AG09309 (cell line): ENCODE data around the gene FOXM1.
A peak's percentile ranks its signal among the peaks of the same experiment; 100 is the strongest.

Experiments used
- DNase-seq: peaks from one replicate; pipeline ENCODE4 v3.0.0-alpha.2; 2010; ENCODE audit warnings: low read depth
- H3K4me3 ChIP-seq: 2 replicates; pipeline ENCODE4 v1.5.1; 2011; ENCODE audit warnings: mild to moderate bottlenecking, low read depth, low read length, moderate library complexity; ENCODE audit not compliant: control insufficient read depth
- TF ChIP-seq, protein P1 (sequence below): IDR thresholded peaks from 2 replicates; pipeline ENCODE4 v1.5.1; 2011; ENCODE audit warnings: mild to moderate bottlenecking, low read depth, low read length, inconsistent platforms; ENCODE audit not compliant: insufficient read depth, control insufficient read depth; ENCODE audit errors: missing control alignments

FOXM1 gene

DNA sequence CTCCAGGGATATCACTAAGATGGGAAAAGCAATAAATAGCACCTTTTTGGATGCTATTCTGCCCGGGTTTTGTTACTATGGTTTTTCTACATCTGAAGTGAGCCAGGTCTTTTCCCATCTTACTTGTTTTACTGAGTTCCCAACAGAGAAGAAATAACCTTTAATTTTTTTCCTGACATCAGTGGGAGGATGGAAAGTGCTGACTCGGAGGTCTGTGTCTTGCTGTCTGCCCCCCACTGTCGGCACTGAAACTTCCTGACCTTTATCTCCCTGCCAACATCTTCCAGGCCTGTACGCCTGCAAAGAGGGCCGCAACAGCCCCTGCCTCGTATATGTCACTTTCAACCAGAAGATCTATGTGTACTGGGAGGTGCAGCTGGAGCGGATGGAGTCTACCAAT is 53.5 kb downstream of the FOXM1 start:
- TF ChIP-seq, protein P1, sequence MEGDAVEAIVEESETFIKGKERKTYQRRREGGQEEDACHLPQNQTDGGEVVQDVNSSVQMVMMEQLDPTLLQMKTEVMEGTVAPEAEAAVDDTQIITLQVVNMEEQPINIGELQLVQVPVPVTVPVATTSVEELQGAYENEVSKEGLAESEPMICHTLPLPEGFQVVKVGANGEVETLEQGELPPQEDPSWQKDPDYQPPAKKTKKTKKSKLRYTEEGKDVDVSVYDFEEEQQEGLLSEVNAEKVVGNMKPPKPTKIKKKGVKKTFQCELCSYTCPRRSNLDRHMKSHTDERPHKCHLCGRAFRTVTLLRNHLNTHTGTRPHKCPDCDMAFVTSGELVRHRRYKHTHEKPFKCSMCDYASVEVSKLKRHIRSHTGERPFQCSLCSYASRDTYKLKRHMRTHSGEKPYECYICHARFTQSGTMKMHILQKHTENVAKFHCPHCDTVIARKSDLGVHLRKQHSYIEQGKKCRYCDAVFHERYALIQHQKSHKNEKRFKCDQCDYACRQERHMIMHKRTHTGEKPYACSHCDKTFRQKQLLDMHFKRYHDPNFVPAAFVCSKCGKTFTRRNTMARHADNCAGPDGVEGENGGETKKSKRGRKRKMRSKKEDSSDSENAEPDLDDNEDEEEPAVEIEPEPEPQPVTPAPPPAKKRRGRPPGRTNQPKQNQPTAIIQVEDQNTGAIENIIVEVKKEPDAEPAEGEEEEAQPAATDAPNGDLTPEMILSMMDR: no peak
- DNase-seq: no peak
- H3K4me3 ChIP-seq: no peak overlapping the region

DNA sequence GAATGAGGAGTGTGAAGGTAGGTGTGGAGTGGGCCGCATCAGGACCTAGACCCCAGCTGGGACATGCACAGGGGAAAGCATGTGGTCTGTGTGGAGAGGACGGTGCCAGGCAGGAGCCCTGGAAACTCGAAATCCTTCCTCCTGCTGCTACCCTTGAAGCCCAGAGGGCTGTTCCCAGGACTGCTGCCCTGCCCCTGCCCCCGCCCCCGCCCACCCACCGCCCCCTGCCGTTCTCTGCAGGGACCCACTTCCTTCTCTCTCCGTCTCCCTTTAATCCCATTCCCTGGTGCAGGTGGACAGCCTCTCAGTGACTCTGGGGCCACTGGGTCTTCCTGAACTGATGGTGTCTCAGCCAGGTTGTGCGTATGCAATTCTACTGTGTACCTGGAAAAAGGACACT is 56.5 kb downstream of the FOXM1 start:
- no peak for DNase-seq
- no peak overlapping the region for H3K4me3 ChIP-seq
- TF ChIP-seq, protein P1: no peak

DNA sequence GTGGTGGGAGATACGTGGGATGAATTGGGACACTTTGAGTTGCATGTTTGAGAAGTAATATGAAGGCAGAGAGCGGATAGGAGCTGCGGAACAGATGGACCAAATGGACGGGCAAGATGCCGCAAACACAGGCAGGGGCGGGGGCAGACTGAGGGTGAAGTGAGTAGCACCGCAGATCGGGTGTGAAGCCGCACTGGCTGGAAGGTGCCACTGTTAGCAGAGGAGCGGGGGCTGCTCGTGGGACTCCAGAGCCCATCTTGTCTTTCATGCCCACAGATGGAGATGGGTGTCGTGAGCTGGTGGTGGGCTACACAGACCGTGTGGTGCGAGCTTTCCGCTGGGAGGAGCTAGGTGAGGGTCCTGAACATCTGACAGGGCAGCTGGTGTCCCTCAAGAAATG is 57.2 kb downstream of the FOXM1 start:
- H3K4me3 ChIP-seq: no peak overlapping the region
- TF ChIP-seq, protein P1: no peak
- no peak for DNase-seq

DNA sequence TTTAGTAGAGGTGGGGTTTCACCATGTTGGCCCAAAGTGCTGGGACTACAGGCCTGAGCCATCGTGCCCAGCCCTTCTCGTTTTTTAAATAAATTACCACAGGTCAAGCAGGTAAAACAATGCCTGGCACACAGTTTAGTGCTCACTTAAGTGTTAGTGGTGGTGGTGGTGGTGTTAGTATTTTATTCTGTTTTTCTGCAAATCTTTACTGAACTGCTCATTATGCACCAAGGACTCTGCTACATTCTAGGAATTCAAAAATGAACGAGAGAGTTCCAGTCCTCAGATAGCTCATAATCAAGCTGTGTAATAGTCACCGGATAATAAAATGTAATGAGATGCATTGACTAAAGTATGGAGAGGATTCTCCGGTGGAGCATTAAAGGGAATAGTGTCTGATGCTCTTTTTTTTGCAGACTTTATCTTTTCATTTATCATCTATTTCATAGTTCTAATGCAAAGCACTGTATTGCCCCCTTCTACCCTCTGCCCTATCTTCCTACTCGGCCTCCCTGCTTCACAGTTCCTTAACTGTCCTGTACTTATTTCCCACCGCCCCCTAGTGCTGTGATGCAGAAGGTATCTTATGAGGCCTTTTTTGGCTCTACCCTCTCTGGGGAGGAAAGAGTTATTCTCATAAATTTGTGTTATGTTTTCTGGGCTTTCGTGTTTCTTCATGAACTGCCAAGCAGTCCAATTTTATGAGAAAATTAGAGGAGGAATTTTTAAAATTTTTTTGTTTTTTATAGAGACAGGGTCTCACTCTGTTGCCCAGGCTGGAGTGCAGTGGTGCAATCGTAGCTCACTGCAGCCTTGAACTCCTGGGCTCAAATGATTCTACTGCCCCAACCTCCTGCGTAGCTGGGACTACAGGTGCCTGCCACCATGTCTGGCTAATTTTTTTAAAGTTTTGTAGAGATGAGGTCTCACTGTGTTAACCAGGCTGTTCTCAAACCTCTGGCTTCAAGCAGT is 63.5 kb downstream of the FOXM1 start:
- DNase-seq: peak; percentile 43
- TF ChIP-seq, protein P1: peak; percentile 79

DNA sequence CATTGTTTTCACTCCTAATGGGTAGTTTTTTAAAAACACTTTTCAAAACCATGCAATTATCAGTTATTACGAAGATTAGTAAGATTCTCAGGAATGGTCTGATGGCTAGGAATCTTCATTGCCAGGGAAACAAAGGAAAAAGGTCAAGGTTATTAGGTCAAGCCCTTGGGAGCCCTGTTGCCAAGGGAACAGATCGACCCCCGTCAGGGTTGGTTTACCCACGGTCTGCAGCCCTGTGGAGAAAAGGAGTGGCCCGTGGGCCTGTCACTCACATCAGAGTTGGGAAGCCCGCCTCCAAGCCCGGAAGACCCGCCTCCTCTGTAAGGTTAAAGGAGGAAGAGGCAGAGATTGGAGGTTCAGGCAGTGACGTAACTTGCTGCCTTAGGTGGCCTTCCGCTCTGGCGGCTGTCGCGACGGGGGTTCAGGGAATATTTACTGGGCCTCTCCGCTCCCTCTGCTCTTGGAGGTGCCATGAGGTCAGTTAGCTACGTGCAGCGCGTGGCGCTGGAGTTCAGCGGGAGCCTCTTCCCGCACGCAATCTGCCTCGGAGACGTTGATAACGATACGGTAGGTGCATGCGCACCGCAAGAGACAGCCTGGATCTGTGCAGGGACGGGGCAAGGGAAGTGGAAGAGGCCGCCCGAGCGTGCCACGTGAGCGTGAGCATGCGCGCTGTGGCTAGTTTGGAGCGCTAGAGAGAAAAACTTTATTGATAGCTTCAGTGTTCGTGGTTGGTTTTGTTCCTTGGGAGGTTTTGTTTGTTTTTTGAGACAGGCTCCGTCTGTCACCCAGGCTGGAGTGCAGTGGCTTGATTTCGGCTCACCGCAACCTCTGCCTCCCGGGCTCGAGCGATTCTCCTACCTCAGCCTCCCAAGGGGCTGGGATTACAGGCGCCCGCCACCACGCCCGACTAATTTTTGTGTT is 64.4 kb downstream of the FOXM1 start, which contains the start of gene ITFG2:
TSS of gene ITFG2 (plus strand) at position 379 of the 924 bp plus-strand sequence. CDS start at position 472, 93 bp downstream.
- TF ChIP-seq, protein P1: no peak
- peak; percentile 92 for DNase-seq
- peak within 1 kb of the TSS; percentile 84 for H3K4me3 ChIP-seq

More for the DNA sequence above, 63.5 kb downstream of the FOXM1 start:
- peak overlapping the region; percentile 84 for H3K4me3 ChIP-seq

DNA sequence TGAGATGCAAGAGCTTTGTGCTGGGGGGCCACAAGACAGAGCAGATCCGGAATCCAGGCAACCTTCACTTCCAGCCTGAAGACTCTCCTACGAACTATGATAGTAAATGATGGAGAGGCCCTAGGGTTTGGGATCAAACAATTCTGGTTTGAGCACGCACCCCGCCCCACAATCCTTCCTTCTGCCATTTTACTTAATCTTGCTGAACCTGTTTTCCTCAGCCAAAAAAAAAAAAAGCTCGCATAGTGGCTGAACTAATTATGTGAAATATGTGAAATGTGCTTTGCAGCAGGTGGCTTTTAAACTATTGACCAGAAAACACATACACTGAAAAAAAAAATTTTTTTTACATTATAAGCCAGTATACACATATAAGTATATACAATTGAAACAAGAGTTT is 65.2 kb downstream of the FOXM1 start:
- TF ChIP-seq, protein P1: no peak
- DNase-seq: no peak
- peak overlapping the region; percentile 84 for H3K4me3 ChIP-seq
